Activated naive CD4-positive, alpha-beta T cell treated with anti-CD3 and anti-CD28 coated beads, Interleukin-2, amount 10 ng/mL, durations not matched to agents 7 days and 5 days (primary cell): Measurements from ENCODE around the gene RASGRF1.

Experiments
- CTCF ChIA-PET: fragments of 350-600 bp; sonication (Branson Sonifier 250); formaldehyde crosslinking; loops from one replicate; lab custom pipeline; 2021; ENCODE audit warnings: antibody characterized with exemption; lab: Charles Lee
- DNase-seq: peaks from one replicate; pipeline ENCODE4 v3.0.0-alpha.2; 2020
- H3K27ac Mint-ChIP-seq: one replicate; pipeline ENCODE4 v1.8.0; 2021; ENCODE audit warnings: mild to moderate bottlenecking, moderate library complexity, mixed read lengths
- H3K27me3 Mint-ChIP-seq: one replicate; pipeline ENCODE4 v1.8.0; 2021; ENCODE audit warnings: mild to moderate bottlenecking, mixed read lengths
- H3K36me3 Mint-ChIP-seq: one replicate; pipeline ENCODE4 v1.8.0; 2021; ENCODE audit warnings: mixed read lengths
- H3K4me1 Mint-ChIP-seq: one replicate; pipeline ENCODE4 v1.8.0; 2021; ENCODE audit warnings: mixed read lengths
- H3K4me3 Mint-ChIP-seq: one replicate; pipeline ENCODE4 v1.8.0; 2021; ENCODE audit warnings: mild to moderate bottlenecking, moderate library complexity, mixed read lengths
- H3K9me3 Mint-ChIP-seq: one replicate; pipeline ENCODE4 v1.8.0; 2021; ENCODE audit warnings: mixed read lengths

Gene RASGRF1

GRCh38 chr15:78917888-78918287 is 172.7 kb downstream of the RASGRF1 start:
- Mint-ChIP-seq H3K9me3 (no peaks in the 10 kb centered on the region), H3K36me3 (peaks cover 44% of the 10 kb centered on the region), H3K4me1 (peaks cover 2% of the 10 kb centered on the region), H3K27ac (no peak overlapping the region), H3K27me3 (no peaks in the 10 kb centered on the region), H3K4me3 (no peak overlapping the region)
- CTCF ChIA-PET: no interaction called here
- DNase-seq: no peak

GRCh38 chr15:78916088-78916487 is 174.5 kb downstream of the RASGRF1 start:
- CTCF ChIA-PET: interaction anchor here (1.0 to 1.7 kb wide), 2 partner anchors 9 to 20 kb away, joined by 3 to 6 read pairs; no protein-coding TSS in a partner anchor
- no peak overlapping the region for H3K4me3 Mint-ChIP-seq

GRCh38 chr15:78915341-78916087 is 175.1 kb downstream of the RASGRF1 start:
- CTCF ChIA-PET: interaction anchor here (1.0 to 1.7 kb wide), 3 partner anchors 9 to 91 kb away, joined by 3 to 6 read pairs (median 3); no protein-coding TSS in a partner anchor
- Mint-ChIP-seq H3K27ac (no peak overlapping the region), H3K36me3 (peaks cover 46% of the 10 kb centered on the region), H3K4me1 (peaks cover 19% of the 10 kb centered on the region), H3K4me3 (no peak overlapping the region), H3K9me3 (no peaks in the 10 kb centered on the region), H3K27me3 (no peaks in the 10 kb centered on the region)
- DNase-seq: no peak

More at GRCh38 chr15:78916088-78916487, 174.5 kb downstream of the RASGRF1 start:
- Mint-ChIP-seq H3K4me1 (peaks cover 14% of the 10 kb centered on the region), H3K36me3 (peaks cover 45% of the 10 kb centered on the region), H3K27me3 (no peaks in the 10 kb centered on the region), H3K27ac (no peak overlapping the region), H3K9me3 (no peaks in the 10 kb centered on the region)
- no peak for DNase-seq

- peaks cover 31% of the 10 kb centered on the region for H3K4me1 Mint-ChIP-seq
- H3K9me3 Mint-ChIP-seq: no peaks in the 10 kb centered on the region
- H3K27ac Mint-ChIP-seq: no peak overlapping the region
- H3K36me3 Mint-ChIP-seq: peaks cover 48% of the 10 kb centered on the region
- no peaks in the 10 kb centered on the region for H3K27me3 Mint-ChIP-seq
- H3K4me3 Mint-ChIP-seq: no peak overlapping the region
- DNase-seq: no peak
- CTCF ChIA-PET: interaction anchor here (0.6 to 1.7 kb wide), 4 partner anchors 8 to 281 kb away, joined by 3 to 6 read pairs (median 3); no protein-coding TSS in a partner anchor
Observed at GRCh38 chr15:78914027-78914764, 176.4 kb downstream of the RASGRF1 start.

- no peak overlapping the region for H3K4me3 Mint-ChIP-seq
- H3K4me1 Mint-ChIP-seq: peaks cover 33% of the 10 kb centered on the region
Observed at GRCh38 chr15:78913012-78913411, 177.6 kb downstream of the RASGRF1 start.

GRCh38 chr15:78912316-78912715 is 178.3 kb downstream of the RASGRF1 start:
- peaks cover 33% of the 10 kb centered on the region for H3K4me1 Mint-ChIP-seq
- H3K36me3 Mint-ChIP-seq: peaks cover 50% of the 10 kb centered on the region
- H3K27ac Mint-ChIP-seq: peak overlapping the region; percentile 67
- no peak overlapping the region for H3K4me3 Mint-ChIP-seq
- CTCF ChIA-PET: interaction anchor here (1.4 to 7.5 kb wide), 2 partner anchors 67 to 113 kb away, joined by 3 to 36 read pairs; no protein-coding TSS in a partner anchor
- DNase-seq: no peak
- no peaks in the 10 kb centered on the region for H3K27me3 Mint-ChIP-seq
- no peaks in the 10 kb centered on the region for H3K9me3 Mint-ChIP-seq

More at GRCh38 chr15:78913012-78913411, 177.6 kb downstream of the RASGRF1 start:
- CTCF ChIA-PET: interaction anchor here (1.4 to 7.5 kb wide), 2 partner anchors 66 to 113 kb away, joined by 3 to 36 read pairs; no protein-coding TSS in a partner anchor
- no peaks in the 10 kb centered on the region for H3K27me3 Mint-ChIP-seq
- DNase-seq: no peak
- H3K36me3 Mint-ChIP-seq: peaks cover 47% of the 10 kb centered on the region
- no peaks in the 10 kb centered on the region for H3K9me3 Mint-ChIP-seq
- H3K27ac Mint-ChIP-seq: no peak overlapping the region

GRCh38 chr15:78910271-78910670 is 180.3 kb downstream of the RASGRF1 start:
- peaks cover 61% of the 10 kb centered on the region for H3K36me3 Mint-ChIP-seq
- H3K27ac Mint-ChIP-seq: peak overlapping the region; percentile 5
- no peaks in the 10 kb centered on the region for H3K27me3 Mint-ChIP-seq
- H3K4me3 Mint-ChIP-seq: no peak overlapping the region
- CTCF ChIA-PET: interaction anchor here (0.8 to 7.5 kb wide), 7 partner anchors 30 to 274 kb away, joined by 3 to 36 read pairs (median 7); no protein-coding TSS in a partner anchor
- no peak for DNase-seq
- no peaks in the 10 kb centered on the region for H3K9me3 Mint-ChIP-seq
- peaks cover 33% of the 10 kb centered on the region for H3K4me1 Mint-ChIP-seq
